IMR-90 (cell line): ENCODE data around the gene CDYL2. TPM values are rescaled to one million over a fixed set of nuclear protein-coding genes. Genes with fewer than 3 reads are reported as not detected.

ENCODE experiments used
- ATAC-seq: fragments of 200-7000 bp; cut with Tn5 transposase; 2 replicates; pipeline ENCODE4 v1.9.1; 2020; ENCODE audit warnings: low read depth, mild to moderate bottlenecking, moderate library complexity
- BruUV-seq: library from RNA; stranded (reverse); fragments of 400-500 nt; replicated peaks from 2 replicates; lab custom pipeline; 2021; lab: Mats Ljungman, UMichigan
- CTCF ChIA-PET: fragments of 300-600 bp; formaldehyde crosslinking; extraction: SDS; loops from one replicate; lab custom pipeline; 2021; ENCODE audit warnings: antibody characterized with exemption; lab: Yijun Ruan, JAX
- POLR2A ChIA-PET: fragments of 300-600 bp; sonication (Branson Sonifier 250); formaldehyde crosslinking; loops from one replicate; lab custom pipeline; 2022; ENCODE audit warnings: antibody characterized with exemption; ENCODE audit not compliant: unreplicated experiment; lab: Charles Lee
- DNase-seq: peaks from one replicate; pipeline ENCODE4 v3.0.0; 2013
- H2AFZ ChIP-seq: replicated peaks from 2 replicates; pipeline ENCODE3; 2013; ENCODE audit warnings: low read length, mild to moderate bottlenecking; ENCODE audit not compliant: poor library complexity
- H2AK5ac ChIP-seq: 2 replicates; pipeline ENCODE4 v1.6.1; 2013; ENCODE audit warnings: low read depth, low read length, inconsistent platforms
- H2AK9ac ChIP-seq: replicated peaks from 2 replicates; pipeline ENCODE3; 2013; ENCODE audit warnings: mild to moderate bottlenecking, low read depth, low read length, moderate library complexity; ENCODE audit not compliant: poor library complexity
- H2BK120ac ChIP-seq: 2 replicates; pipeline ENCODE4 v1.6.1; 2013; ENCODE audit warnings: low read depth, low read length, inconsistent platforms
- H2BK15ac ChIP-seq: 3 replicates; pipeline ENCODE4 v1.6.1; 2013; ENCODE audit warnings: low read depth, low read length, inconsistent platforms
- H2BK20ac ChIP-seq: 2 replicates; pipeline ENCODE4 v1.6.1; 2013; ENCODE audit warnings: low read depth, mild to moderate bottlenecking, inconsistent platforms, low read length, moderate library complexity
- H2BK5ac ChIP-seq: 2 replicates; pipeline ENCODE4 v1.6.1; 2013; ENCODE audit warnings: mild to moderate bottlenecking, low read depth, low read length, inconsistent platforms; ENCODE audit not compliant: poor library complexity, severe bottlenecking
- H3K14ac ChIP-seq: replicated peaks from 2 replicates; pipeline ENCODE4 v1.6.1; 2013; ENCODE audit warnings: low read depth, low read length, inconsistent platforms
- H3K18ac ChIP-seq: 2 replicates; pipeline ENCODE4 v1.6.1; 2013; ENCODE audit warnings: low read depth, low read length, control low read depth
- H3K23ac ChIP-seq: 2 replicates; pipeline ENCODE4 v1.6.1; 2013; ENCODE audit warnings: low read depth, low read length, inconsistent platforms
- H3K27ac ChIP-seq: 2 replicates; pipeline ENCODE4 v1.5.1; 2013; ENCODE audit warnings: mild to moderate bottlenecking, control low read depth, low read length; ENCODE audit not compliant: insufficient read depth
- H3K27me3 ChIP-seq: 2 replicates; pipeline ENCODE4 v1.6.1; 2013; ENCODE audit warnings: low read length; ENCODE audit not compliant: control insufficient read depth, insufficient read depth
- H3K36me3 ChIP-seq: 2 replicates; pipeline ENCODE4 v1.6.1; 2013; ENCODE audit warnings: low read length, mixed read lengths; ENCODE audit not compliant: control insufficient read depth, insufficient read depth
- H3K4ac ChIP-seq: 2 replicates; pipeline ENCODE4 v1.6.1; 2013; ENCODE audit warnings: low read depth, low read length, inconsistent platforms
- H3K4me1 ChIP-seq: 2 replicates; pipeline ENCODE4 v1.6.1; 2013; ENCODE audit warnings: low read length, mixed read lengths; ENCODE audit not compliant: control insufficient read depth, insufficient read depth
- H3K4me2 ChIP-seq: 2 replicates; pipeline ENCODE4 v1.6.1; 2013; ENCODE audit warnings: low read depth, mild to moderate bottlenecking, control low read depth, low read length, moderate library complexity
- H3K4me3 ChIP-seq: 2 replicates; pipeline ENCODE4 v1.5.1; 2013; ENCODE audit warnings: low read depth, mild to moderate bottlenecking, control low read depth, low read length, moderate library complexity; ENCODE audit not compliant: insufficient read depth
- H3K56ac ChIP-seq: 2 replicates; pipeline ENCODE4 v1.6.1; 2013; ENCODE audit warnings: low read length, inconsistent platforms; ENCODE audit not compliant: insufficient read depth; ENCODE audit errors: extremely low read depth
- H3K79me1 ChIP-seq, 2 experiments: 2 replicates each; pipeline ENCODE4 v1.6.1; 2013; ENCODE audit warnings: low read length in 2 of 2, inconsistent platforms in 1 of 2, low read depth in 1 of 2
- H3K9ac ChIP-seq: 2 replicates; pipeline ENCODE4 v1.6.1; 2013; ENCODE audit warnings: low read depth, low read length, control low read depth
- H3K9me1 ChIP-seq: 2 replicates; pipeline ENCODE4 v1.6.1; 2013; ENCODE audit warnings: low read length, inconsistent platforms; ENCODE audit not compliant: insufficient read depth
- H3K9me3 ChIP-seq: 2 replicates; pipeline ENCODE4 v1.6.1; 2013; ENCODE audit warnings: low read length; ENCODE audit not compliant: control insufficient read depth, insufficient read depth
- H4K20me1 ChIP-seq: 2 replicates; pipeline ENCODE4 v1.6.1; 2013; ENCODE audit warnings: low read length, inconsistent platforms; ENCODE audit not compliant: insufficient read depth
- H4K5ac ChIP-seq: 2 replicates; pipeline ENCODE4 v1.6.1; 2013; ENCODE audit warnings: mild to moderate bottlenecking, low read depth, low read length, control low read depth
- H4K8ac ChIP-seq, 2 experiments: 2 replicates each; pipeline ENCODE4 v1.6.1; 2013; ENCODE audit warnings: low read depth in 2 of 2, low read length in 2 of 2, control low read depth in 1 of 2, inconsistent platforms in 1 of 2
- H4K91ac ChIP-seq: 2 replicates; pipeline ENCODE4 v1.6.1; 2013; ENCODE audit warnings: low read depth, low read length, inconsistent platforms; ENCODE audit not compliant: insufficient read depth
- BHLHE40 ChIP-seq: fragments of 150-350 bp; IDR thresholded peaks from 2 replicates; pipeline ENCODE4 v1.6.1; 2016; ENCODE audit warnings: mild to moderate bottlenecking, low read depth, low read length
- CEBPB ChIP-seq: IDR thresholded peaks from 2 replicates; pipeline ENCODE4 v1.6.1; 2012; ENCODE audit warnings: low read depth, low read length, improper control_type of control experiment
- CHD1 ChIP-seq: IDR thresholded peaks from 2 replicates; pipeline ENCODE4 v1.6.1; 2012; ENCODE audit warnings: low read depth, low read length, improper control_type of control experiment
- FOS ChIP-seq: fragments of 150-350 bp; IDR thresholded peaks from 2 replicates; pipeline ENCODE4 v1.6.1; 2016; ENCODE audit warnings: low read depth, low read length
- MAFK ChIP-seq: IDR thresholded peaks from 2 replicates; pipeline ENCODE4 v1.6.1; 2012; ENCODE audit warnings: low read depth, low read length, improper control_type of control experiment
- MAZ ChIP-seq: IDR thresholded peaks from 2 replicates; pipeline ENCODE4 v1.6.1; 2012; ENCODE audit warnings: low read depth, mild to moderate bottlenecking, low read length, improper control_type of control experiment, moderate library complexity, borderline replicate concordance
- MXI1 ChIP-seq: IDR thresholded peaks from 2 replicates; pipeline ENCODE4 v1.6.1; 2012; ENCODE audit warnings: low read depth, mild to moderate bottlenecking, low read length, moderate library complexity, borderline replicate concordance
- NFE2L2 ChIP-seq: fragments of 150-350 bp; IDR thresholded peaks from 2 replicates; pipeline ENCODE4 v1.6.1; 2016; ENCODE audit warnings: low read depth, mild to moderate bottlenecking, low read length
- POLR2A ChIP-seq: IDR thresholded peaks from 2 replicates; pipeline ENCODE4 v1.6.1; 2012; ENCODE audit warnings: mild to moderate bottlenecking, low read depth, low read length
- RAD21 ChIP-seq: IDR thresholded peaks from 2 replicates; pipeline ENCODE4 v1.6.1; 2012; ENCODE audit warnings: low read length, improper control_type of control experiment
- RCOR1 ChIP-seq: IDR thresholded peaks from 2 replicates; pipeline ENCODE4 v1.6.1; 2012; ENCODE audit warnings: mild to moderate bottlenecking, low read length, improper control_type of control experiment; ENCODE audit not compliant: insufficient replicate concordance
- RFX5 ChIP-seq: IDR thresholded peaks from 2 replicates; pipeline ENCODE4 v1.8.0; 2012; ENCODE audit warnings: low read depth, mild to moderate bottlenecking, low read length, moderate library complexity
- SMC3 ChIP-seq: fragments of 150-350 bp; IDR thresholded peaks from 2 replicates; pipeline ENCODE4 v1.6.1; 2016; ENCODE audit warnings: low read depth, mild to moderate bottlenecking, antibody characterized with exemption, low read length, moderate library complexity
- WGBS, 2 experiments: methylation state at CpG; one replicate each; pipeline versions ENCODE4 v1.1.5 to v1.1.7; 2013; ENCODE audit warnings: missing lambda C conversion rate in 2 of 2; ENCODE audit not compliant: insufficient read length in 1 of 2; ENCODE audit errors: extremely low coverage in 2 of 2; 5-methylcytosine and 5-hydroxymethylcytosine counted together
- dilution Hi-C: fragments of 300-500 bp; cut with HindIII; formaldehyde crosslinking; loops from one replicate; pipeline ENCODE4 v1.14.3; 2018; ENCODE audit warnings: low sequenced_read_pairs; ENCODE audit not compliant: unreplicated experiment
- in situ Hi-C: fragments of 300-500 bp; cut with MboI; formaldehyde crosslinking; loops from 3 replicates; pipeline ENCODE4 v1.14.3; 2019; ENCODE audit warnings: low sequenced_read_pairs, inconsistent platforms, mixed read lengths
- intact Hi-C: fragments of 100-400 bp; cut with micrococcal nuclease; formaldehyde crosslinking; loops from 2 replicates; pipeline ENCODE4 v1.10.0; 2022
- polyA plus RNA-seq, 3 experiments: library from polyadenylated mRNA; depleted of rRNA; stranded (reverse); fragments of >200 nt; gene quantifications; 2 replicates each; pipeline ENCODE4 v1.2.3, GENCODE V29; 2012; ENCODE audit warnings: low replicate concordance in 1 of 3
- total RNA-seq: library from RNA; depleted of rRNA; stranded (reverse); fragments of >200 nt; gene quantifications from 2 replicates; pipeline ENCODE4 v1.2.3, GENCODE V29; 2012
- TF ChIP-seq, protein P1 (sequence below): fragments of 150-350 bp; IDR thresholded peaks from 2 replicates; pipeline ENCODE4 v1.6.1; 2016; ENCODE audit warnings: low read depth, mild to moderate bottlenecking, low read length, moderate library complexity, borderline replicate concordance
- TF ChIP-seq, protein P2 (sequence below): fragments of 150-350 bp; IDR thresholded peaks from 2 replicates; pipeline ENCODE4 v1.6.1; 2017; ENCODE audit warnings: mild to moderate bottlenecking, antibody characterized with exemption, low read length, low read depth
- TF ChIP-seq, protein P3 (sequence below): conservative IDR thresholded peaks from 2 replicates; pipeline ENCODE4 v1.5.1; 2012; ENCODE audit warnings: mild to moderate bottlenecking, low read depth, low read length, improper control_type of control experiment

The CDYL2 gene
- total and polyA plus RNA-seq, 2 of the 4 experiments (the other 2 are of a cell fraction), result 1.2 to 3.9 TPM

DNA sequence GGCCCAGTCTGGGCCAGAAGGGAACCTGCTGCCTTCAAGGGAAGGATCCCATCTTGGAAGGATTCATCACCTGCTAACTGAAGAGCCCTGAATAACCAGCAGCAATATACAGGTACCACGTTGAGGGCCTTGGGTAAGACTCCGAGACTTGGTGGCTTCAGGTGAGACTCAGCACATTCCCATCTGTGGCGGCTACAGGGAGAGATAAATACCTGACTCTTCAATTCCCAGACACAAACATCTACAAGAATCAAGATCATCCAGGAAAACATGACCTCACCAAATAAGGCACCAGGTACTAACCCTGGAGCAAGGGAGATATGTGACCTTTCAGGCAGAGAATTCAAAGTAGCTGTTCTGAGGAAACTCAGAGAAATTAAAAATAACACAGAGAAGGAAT, 164.1 kb downstream of the CDYL2 start:
- Histone ChIP-seq H2BK15ac (no peak overlapping the region), H4K91ac (no peak overlapping the region), H3K14ac (no peak overlapping the region), H3K4ac (no peak overlapping the region), H3K9ac (no peak overlapping the region), H3K27me3 (no peaks in the 10 kb centered on the region), H4K8ac (no peak overlapping the region), H2AFZ (no peak overlapping the region), H2BK120ac (no peak overlapping the region), H3K18ac (no peak overlapping the region), H2BK5ac (no peak overlapping the region), H3K9me3 (peaks cover 2% of the 10 kb centered on the region; the same call in 1 of the 2 replicates), H3K56ac (no peak overlapping the region), H2BK20ac (no peak overlapping the region), H3K36me3 (no peaks in the 10 kb centered on the region), H2AK9ac (no peak overlapping the region), H2AK5ac (no peak overlapping the region), H3K4me1 (no peaks in the 10 kb centered on the region), H3K9me1 (no peaks in the 10 kb centered on the region), H3K27ac (no peak overlapping the region), H4K20me1 (no peaks in the 10 kb centered on the region), H3K4me3 (no peak overlapping the region), H4K5ac (no peak overlapping the region), H3K23ac (no peak overlapping the region), H3K79me1 (no peaks in the 10 kb centered on the region; a peak in 2 of 4 replicates), H3K4me2 (no peak overlapping the region)
- ATAC-seq, result no peak
- CTCF ChIA-PET, result no interaction called here
- POLR2A ChIA-PET, result no interaction called here
- intact Hi-C loops (no loop called here), in situ Hi-C loops (no loop called here), dilution Hi-C loops (no loop called here)
- no CpG with 5 or more reads among the region's 3 CpGs for WGBS, 2 experiments
- no TSS peak for BruUV-seq
- TF ChIP-seq, protein P1, sequence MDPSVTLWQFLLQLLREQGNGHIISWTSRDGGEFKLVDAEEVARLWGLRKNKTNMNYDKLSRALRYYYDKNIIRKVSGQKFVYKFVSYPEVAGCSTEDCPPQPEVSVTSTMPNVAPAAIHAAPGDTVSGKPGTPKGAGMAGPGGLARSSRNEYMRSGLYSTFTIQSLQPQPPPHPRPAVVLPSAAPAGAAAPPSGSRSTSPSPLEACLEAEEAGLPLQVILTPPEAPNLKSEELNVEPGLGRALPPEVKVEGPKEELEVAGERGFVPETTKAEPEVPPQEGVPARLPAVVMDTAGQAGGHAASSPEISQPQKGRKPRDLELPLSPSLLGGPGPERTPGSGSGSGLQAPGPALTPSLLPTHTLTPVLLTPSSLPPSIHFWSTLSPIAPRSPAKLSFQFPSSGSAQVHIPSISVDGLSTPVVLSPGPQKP, result no peak
- TF ChIP-seq NFE2L2 (no peak), RCOR1 (no peak), POLR2A (no peak), FOS (no peak), MXI1 (no peak), SMC3 (no peak), RFX5 (no peak), MAFK (no peak), CEBPB (no peak), RAD21 (no peak), MAZ (no peak), CHD1 (no peak), BHLHE40 (no peak)
- TF ChIP-seq, protein P2, sequence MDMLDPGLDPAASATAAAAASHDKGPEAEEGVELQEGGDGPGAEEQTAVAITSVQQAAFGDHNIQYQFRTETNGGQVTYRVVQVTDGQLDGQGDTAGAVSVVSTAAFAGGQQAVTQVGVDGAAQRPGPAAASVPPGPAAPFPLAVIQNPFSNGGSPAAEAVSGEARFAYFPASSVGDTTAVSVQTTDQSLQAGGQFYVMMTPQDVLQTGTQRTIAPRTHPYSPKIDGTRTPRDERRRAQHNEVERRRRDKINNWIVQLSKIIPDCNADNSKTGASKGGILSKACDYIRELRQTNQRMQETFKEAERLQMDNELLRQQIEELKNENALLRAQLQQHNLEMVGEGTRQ, result no peak
- TF ChIP-seq, protein P3, sequence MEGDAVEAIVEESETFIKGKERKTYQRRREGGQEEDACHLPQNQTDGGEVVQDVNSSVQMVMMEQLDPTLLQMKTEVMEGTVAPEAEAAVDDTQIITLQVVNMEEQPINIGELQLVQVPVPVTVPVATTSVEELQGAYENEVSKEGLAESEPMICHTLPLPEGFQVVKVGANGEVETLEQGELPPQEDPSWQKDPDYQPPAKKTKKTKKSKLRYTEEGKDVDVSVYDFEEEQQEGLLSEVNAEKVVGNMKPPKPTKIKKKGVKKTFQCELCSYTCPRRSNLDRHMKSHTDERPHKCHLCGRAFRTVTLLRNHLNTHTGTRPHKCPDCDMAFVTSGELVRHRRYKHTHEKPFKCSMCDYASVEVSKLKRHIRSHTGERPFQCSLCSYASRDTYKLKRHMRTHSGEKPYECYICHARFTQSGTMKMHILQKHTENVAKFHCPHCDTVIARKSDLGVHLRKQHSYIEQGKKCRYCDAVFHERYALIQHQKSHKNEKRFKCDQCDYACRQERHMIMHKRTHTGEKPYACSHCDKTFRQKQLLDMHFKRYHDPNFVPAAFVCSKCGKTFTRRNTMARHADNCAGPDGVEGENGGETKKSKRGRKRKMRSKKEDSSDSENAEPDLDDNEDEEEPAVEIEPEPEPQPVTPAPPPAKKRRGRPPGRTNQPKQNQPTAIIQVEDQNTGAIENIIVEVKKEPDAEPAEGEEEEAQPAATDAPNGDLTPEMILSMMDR, result no peak
- no peak for DNase-seq
